Mesodermal cell (in vitro differentiated cells): ENCODE measurements around the gene CASP14.
"Not testable (repeated sequence)": the region's sequence is repeated elsewhere in the genome, so short reads cannot be mapped to it uniquely, and the experiment has no call there.

Experiments used
- H3K27ac ChIP-seq: 2 replicates; pipeline ENCODE4 v1.7.0; 2013; ENCODE audit warnings: mild to moderate bottlenecking, low read depth, low read length, moderate library complexity; ENCODE audit not compliant: severe bottlenecking
- H3K36me3 ChIP-seq: 2 replicates; pipeline ENCODE4 v1.7.1; 2013; ENCODE audit warnings: mild to moderate bottlenecking, low read length, moderate library complexity; ENCODE audit not compliant: control insufficient read depth, insufficient read depth
- H3K4me1 ChIP-seq: one replicate; pipeline ENCODE4 v1.7.1; 2013; ENCODE audit warnings: mild to moderate bottlenecking, low read length; ENCODE audit not compliant: insufficient read depth, control insufficient read depth, poor library complexity, severe bottlenecking
- H3K4me3 ChIP-seq: 2 replicates; pipeline ENCODE4 v1.7.0; 2013; ENCODE audit warnings: low read length, control low read depth, mild to moderate bottlenecking; ENCODE audit not compliant: insufficient read depth, poor library complexity, severe bottlenecking; ENCODE audit errors: extremely low read depth
- H3K9me3 ChIP-seq: 2 replicates; pipeline ENCODE4 v1.7.1; 2013; ENCODE audit warnings: mild to moderate bottlenecking, low read length, moderate library complexity; ENCODE audit not compliant: control insufficient read depth
- WGBS, 2 experiments: methylation state at CpG; one replicate each; pipeline ENCODE4 v1.1.5; 2013; ENCODE audit warnings: missing lambda C conversion rate in 2 of 2; ENCODE audit not compliant: insufficient coverage in 2 of 2; 5-methylcytosine and 5-hydroxymethylcytosine counted together

The CASP14 gene

DNA sequence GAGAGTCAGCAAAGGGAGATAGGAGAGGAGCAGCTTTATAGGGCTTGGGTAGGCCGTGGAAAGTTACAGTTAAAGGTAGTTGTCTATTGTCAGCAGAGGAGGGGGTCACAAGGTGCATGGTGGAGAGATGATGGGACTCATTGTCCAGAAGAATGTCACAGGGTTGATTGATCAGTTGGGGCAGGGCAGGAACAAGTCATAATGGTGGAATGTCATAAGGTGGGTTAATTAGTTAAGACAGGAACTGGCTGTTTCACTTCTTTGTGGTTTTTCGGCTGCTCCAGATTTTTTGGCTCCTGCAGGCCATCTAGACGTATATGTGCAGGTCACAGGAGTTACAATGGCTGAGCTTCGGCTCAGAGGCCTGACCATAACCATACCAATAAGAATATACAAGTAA, 21.1 kb downstream of the CASP14 start:
- whole genome bisulfite sequencing, 2 experiments, result 43 to 59% methylated on average over 4 of the region's 4 CpGs
- not testable (repeated sequence) for H3K27ac ChIP-seq, H3K4me3 ChIP-seq, H3K4me1 ChIP-seq, H3K9me3 ChIP-seq, H3K36me3 ChIP-seq

- Histone ChIP-seq H3K36me3 (no peaks in the 10 kb centered on the region), H3K4me3 (no peak overlapping the region), H3K27ac (no peak overlapping the region), H3K9me3 (no peaks in the 10 kb centered on the region), H3K4me1 (no peaks in the 10 kb centered on the region)
- 69 to 71% methylated on average over 22 to 23 of the region's 23 CpGs for WGBS, 2 experiments
Observed at GRCh38 chr19:15072930-15073647, 23.8 kb downstream of the CASP14 start.

GRCh38 chr19:15074371-15074770, 25.1 kb downstream of the CASP14 start:
- no peaks in the 10 kb centered on the region for H3K9me3 ChIP-seq
- H3K36me3 ChIP-seq, result no peaks in the 10 kb centered on the region
- no peak overlapping the region for H3K27ac ChIP-seq
- WGBS, 2 experiments, result 53 to 63% methylated on average over 1 to 2 of the region's 2 CpGs
- H3K4me3 ChIP-seq, result no peak overlapping the region
- H3K4me1 ChIP-seq, result no peaks in the 10 kb centered on the region

DNA sequence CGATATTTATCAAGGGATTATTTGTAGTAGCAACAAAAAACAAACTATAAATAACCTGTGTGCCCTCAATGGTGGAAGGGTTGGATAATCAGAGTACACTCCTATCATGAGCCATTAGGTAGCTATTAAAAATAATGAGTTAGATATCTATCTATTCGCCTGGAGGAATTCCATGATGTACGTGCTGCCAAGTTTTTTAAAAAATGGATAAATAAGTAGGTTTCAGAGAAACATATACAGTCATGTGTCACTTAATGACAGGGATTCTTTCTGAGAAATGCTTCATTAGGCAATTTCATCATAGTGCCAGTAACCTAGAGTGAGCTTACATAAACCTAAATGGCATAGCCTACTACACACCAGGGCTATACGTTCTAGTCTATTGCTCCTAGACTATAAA, 26.5 kb downstream of the CASP14 start:
- Histone ChIP-seq H3K4me1 (no peaks in the 10 kb centered on the region), H3K36me3 (no peaks in the 10 kb centered on the region), H3K27ac (no peak overlapping the region), H3K9me3 (no peaks in the 10 kb centered on the region), H3K4me3 (no peak overlapping the region)
- 90% methylated on average over 2 of the region's 4 CpGs; no CpG with 5 or more reads in 1 of the 2 experiments for WGBS, 2 experiments

DNA sequence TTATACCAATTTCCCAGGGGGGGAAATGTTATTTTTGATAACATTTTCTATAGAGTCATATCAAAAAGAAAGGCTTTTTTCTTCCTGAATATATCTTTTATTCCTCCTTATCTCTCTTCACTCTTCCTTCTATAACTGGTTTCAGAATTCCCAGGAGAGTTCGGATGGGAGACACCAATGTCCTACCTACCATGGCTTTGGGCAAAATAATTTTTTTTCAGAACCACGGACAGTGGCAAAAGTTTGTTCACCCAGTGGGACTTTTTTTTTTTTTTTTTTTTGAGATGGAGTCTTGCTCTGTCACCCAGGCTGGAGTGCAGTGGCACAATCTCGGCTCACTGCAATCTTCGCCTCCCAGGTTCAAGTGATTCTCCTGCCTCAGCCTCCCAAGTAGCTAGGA, 30.7 kb downstream of the CASP14 start:
- H3K36me3 ChIP-seq, H3K4me1 ChIP-seq, H3K9me3 ChIP-seq, H3K27ac ChIP-seq, H3K4me3 ChIP-seq: not testable (repeated sequence)
- 51 to 77% methylated on average over 3 to 4 of the region's 4 CpGs for WGBS, 2 experiments

- H3K27ac ChIP-seq, result no peak within 1 kb of the TSS
- WGBS, 2 experiments, result 55% methylated on average over 2 of the region's 6 CpGs; no CpG with 5 or more reads in 1 of the 2 experiments
- no peaks in the 10 kb centered on the region for H3K9me3 ChIP-seq
- H3K4me1 ChIP-seq, result no peaks in the 10 kb centered on the region
- H3K36me3 ChIP-seq, result no peaks in the 10 kb centered on the region
- H3K4me3 ChIP-seq, result no peak within 1 kb of the TSS
Observed at GRCh38 chr19:15081911-15082310, 32.6 kb downstream of the CASP14 start, which contains the start of gene OR1I1. Gene OR1I1 (plus strand): TSS chr19:15082211. CDS start chr19:15087066, 4,855 bp downstream.

GRCh38 chr19:15087182-15087581, 37.9 kb downstream of the CASP14 start:
- H3K36me3 ChIP-seq, result no peaks in the 10 kb centered on the region
- WGBS, 2 experiments, result 65 to 69% methylated on average over 11 of the region's 11 CpGs

GRCh38 chr19:15091918-15092753, 42.9 kb downstream of the CASP14 start:
- H3K4me3 ChIP-seq, result no peak overlapping the region
- H3K4me1 ChIP-seq, result no peaks in the 10 kb centered on the region
- H3K27ac ChIP-seq, result no peak overlapping the region
- H3K9me3 ChIP-seq, result no peaks in the 10 kb centered on the region
- H3K36me3 ChIP-seq, result no peaks in the 10 kb centered on the region
- WGBS, 2 experiments, result 66 to 69% methylated on average over 9 to 10 of the region's 13 CpGs

More at GRCh38 chr19:15087182-15087581, 37.9 kb downstream of the CASP14 start:
- H3K9me3 ChIP-seq, result no peaks in the 10 kb centered on the region
- H3K27ac ChIP-seq, result no peak overlapping the region
- H3K4me3 ChIP-seq, result no peak overlapping the region
- H3K4me1 ChIP-seq, result no peaks in the 10 kb centered on the region

DNA sequence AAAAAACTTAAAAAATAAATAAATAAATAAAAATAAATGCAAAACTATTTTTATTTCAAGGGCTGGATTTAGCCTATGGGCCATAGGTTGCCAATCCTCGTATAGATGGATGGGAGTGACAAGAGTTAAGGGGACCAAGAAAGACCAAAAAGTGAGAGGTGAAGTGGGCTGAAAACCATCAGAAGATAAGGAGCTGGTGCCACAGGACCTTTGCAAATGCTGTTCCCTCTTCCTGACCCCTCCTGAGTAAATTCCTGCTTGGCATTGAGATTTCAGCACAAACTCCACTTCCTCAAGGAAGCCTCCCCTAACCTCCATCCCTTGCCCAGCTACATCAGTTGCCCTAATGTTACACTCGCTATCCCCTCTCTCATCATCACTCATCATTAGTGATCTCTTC, 43.7 kb downstream of the CASP14 start:
- Histone ChIP-seq H3K36me3 (no peaks in the 10 kb centered on the region), H3K4me1 (no peaks in the 10 kb centered on the region), H3K27ac (no peak overlapping the region), H3K4me3 (no peak overlapping the region), H3K9me3 (no peaks in the 10 kb centered on the region)
- WGBS, 2 experiments, result 63 to 70% methylated on average over 1 of the region's 2 CpGs

DNA sequence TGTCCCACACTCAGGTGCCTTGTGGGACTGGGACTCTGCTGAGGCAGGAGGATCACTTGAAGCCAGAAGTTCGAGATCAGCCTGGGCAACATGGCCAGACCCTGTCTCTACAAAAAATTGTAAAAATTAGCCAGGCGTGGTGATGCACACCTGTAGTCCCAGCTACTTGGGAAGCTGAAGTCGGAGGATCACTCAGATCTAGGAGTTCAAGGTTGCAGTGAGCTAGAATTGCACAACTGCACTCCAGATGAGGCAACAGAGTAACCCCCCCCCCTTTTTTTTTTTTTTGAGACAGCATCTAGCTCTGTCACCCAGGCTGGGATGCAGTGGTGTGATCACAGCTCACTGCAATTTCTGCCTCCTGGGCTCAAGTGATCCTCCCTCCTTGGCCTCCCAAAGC, 46.9 kb downstream of the CASP14 start:
- WGBS, 2 experiments, result 82 to 89% methylated on average over 3 of the region's 3 CpGs
- no peak overlapping the region for H3K27ac ChIP-seq
- no peaks in the 10 kb centered on the region for H3K36me3 ChIP-seq
- H3K4me1 ChIP-seq, result no peaks in the 10 kb centered on the region
- H3K9me3 ChIP-seq, result no peaks in the 10 kb centered on the region
- H3K4me3 ChIP-seq, result no peak overlapping the region

DNA sequence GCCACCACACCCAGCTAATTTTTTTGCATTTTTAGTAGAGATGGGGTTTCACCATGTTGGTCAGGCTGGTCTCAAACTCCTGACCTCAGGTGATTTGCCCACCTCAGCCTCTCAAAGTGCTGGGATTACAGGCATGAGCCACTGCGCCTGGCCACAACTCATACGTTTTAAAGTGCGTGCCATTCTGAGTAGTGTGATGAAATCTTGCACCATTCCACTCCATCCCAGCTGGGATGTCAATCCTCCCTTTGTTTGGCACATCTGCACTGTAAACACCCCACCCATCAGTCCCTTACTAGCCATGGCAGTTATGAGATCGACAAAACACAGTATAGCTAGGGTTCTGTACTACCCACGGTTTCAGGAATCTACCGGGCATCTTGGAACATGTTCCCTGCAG, 48.7 kb downstream of the CASP14 start:
- H3K4me3 ChIP-seq, H3K36me3 ChIP-seq, H3K27ac ChIP-seq, H3K4me1 ChIP-seq, H3K9me3 ChIP-seq: not testable (repeated sequence)
- 79 to 95% methylated on average over 3 to 5 of the region's 6 CpGs for WGBS, 2 experiments
